A549 (cell line): ENCODE data around the gene RSPH10B.
"Not testable (repeated sequence)": the region's sequence is repeated elsewhere in the genome, so short reads cannot be mapped to it uniquely, and the experiment has no call there.

Source experiments
- CBX2 ChIP-seq: fragments of 200-600 bp; sonication (generic); IDR thresholded peaks from 2 replicates; pipeline ENCODE4 v1.6.1; 2016; ENCODE audit warnings: low read depth, mild to moderate bottlenecking, borderline replicate concordance
- CBX8 ChIP-seq: fragments of 200-600 bp; sonication (generic); IDR thresholded peaks from 2 replicates; pipeline ENCODE4 v1.6.1; 2016
- CTCF ChIP-seq: fragments of >200 bp; sonication (Bioruptor Twin); formaldehyde crosslinking; IDR thresholded peaks from 3 replicates; pipeline ENCODE4 v1.5.1; 2016
- KDM1A ChIP-seq: fragments of 200-600 bp; sonication (generic); IDR thresholded peaks from 2 replicates; pipeline ENCODE4 v1.6.1; 2016; ENCODE audit warnings: low read depth, mild to moderate bottlenecking
- RCOR1 ChIP-seq: fragments of 150-350 bp; IDR thresholded peaks from 2 replicates; pipeline ENCODE4 v1.6.1; 2014; ENCODE audit warnings: antibody characterized with exemption, low read length, low read depth
- SMC3 ChIP-seq: fragments of >200 bp; sonication (Bioruptor Twin); formaldehyde crosslinking; IDR thresholded peaks from 3 replicates; pipeline ENCODE4 v1.6.1; 2018; ENCODE audit warnings: inconsistent platforms
- SREBF2 ChIP-seq: fragments of 450-650 bp; IDR thresholded peaks from 2 replicates; pipeline ENCODE4 v1.6.1; 2014; ENCODE audit warnings: mild to moderate bottlenecking, moderate library complexity

DNA sequence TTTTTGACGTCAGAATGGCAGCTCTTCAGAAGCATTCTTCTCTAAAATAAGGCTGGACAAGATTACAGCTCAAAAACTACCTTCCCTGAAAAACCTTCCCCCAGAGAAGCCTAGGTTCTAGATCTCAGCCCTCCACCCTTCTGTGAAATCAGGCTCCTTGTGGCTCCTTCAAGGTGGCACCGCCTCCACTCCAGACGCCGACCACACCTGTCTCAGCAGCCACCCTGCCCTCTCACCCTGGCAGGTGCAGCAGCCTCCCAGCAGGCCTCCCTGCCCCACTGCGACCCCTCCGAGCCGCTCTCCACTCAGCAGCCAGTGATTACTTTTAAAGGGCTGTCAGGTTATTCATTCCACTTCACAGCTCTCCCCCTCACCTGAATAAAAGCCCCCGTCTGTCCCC lies 3.1 kb upstream of the RSPH10B start:
- TF ChIP-seq KDM1A, CTCF, SREBF2, CBX8, RCOR1, SMC3, CBX2: not testable (repeated sequence)
